Gastroesophageal sphincter (tissue), 4 donors: ENCODE results near the gene TEX48. TPM values are rescaled to one million over a fixed set of nuclear protein-coding genes. Genes with fewer than 3 reads are reported as not detected.

Experiments used
- ATAC-seq: fragments of 150-250 bp; one replicate; pipeline ENCODE4 v1.9.1; 2016; ENCODE audit warnings: mild to moderate bottlenecking, moderate library complexity
- H3K27ac ChIP-seq, 4 donors: fragments of 200-600 bp; sonication (generic) in 3 of 4; 1 replicate in 3 of 4; 2 replicates in 1 of 4; pipeline ENCODE4 v1.5.1; 2016 to 2019
- H3K27me3 ChIP-seq: fragments of 200-600 bp; sonication (generic); one replicate; pipeline ENCODE4 v1.5.1; 2019
- H3K36me3 ChIP-seq, 2 donors: fragments of 200-600 bp; sonication (generic); one replicate each; pipeline ENCODE4 v1.5.1; 2019; ENCODE audit warnings: control low read depth in 1 of 2
- H3K4me1 ChIP-seq, 3 donors: fragments of 200-600 bp; sonication (generic); 1 replicate in 2 of 3; 2 replicates in 1 of 3; pipeline ENCODE4 v1.5.1; 2016 to 2019; ENCODE audit warnings: control low read depth in 2 of 3
- H3K4me3 ChIP-seq, 2 donors: fragments of 200-600 bp; sonication (generic); one replicate each; pipeline ENCODE4 v1.5.1; 2019; ENCODE audit warnings: mild to moderate bottlenecking in 1 of 2, moderate library complexity in 1 of 2
- H3K9me3 ChIP-seq, 3 donors: fragments of 200-600 bp; sonication (generic); one replicate each; pipeline ENCODE4 v1.5.1; 2017 to 2019; ENCODE audit warnings: control low read depth in 2 of 3
- EP300 ChIP-seq: sonication (generic); formaldehyde crosslinking; IDR thresholded peaks from one replicate; pipeline ENCODE4 v1.6.1; 2017; ENCODE audit warnings: antibody characterized with exemption, mild to moderate bottlenecking
- POLR2A ChIP-seq, 2 donors: fragments of 450-650 bp; IDR thresholded peaks; one replicate each; pipeline ENCODE4 v1.6.1; 2017; ENCODE audit warnings: antibody characterized with exemption in 2 of 2, mild to moderate bottlenecking in 2 of 2, moderate library complexity in 1 of 2
- POLR2AphosphoS5 ChIP-seq: sonication (generic); formaldehyde crosslinking; IDR thresholded peaks from one replicate; pipeline ENCODE4 v1.6.1; 2017; ENCODE audit warnings: antibody characterized with exemption
- WGBS, 2 donors: methylation state at CpG; one replicate each; pipeline ENCODE4 v1.1.5; 2018; ENCODE audit warnings: low coverage in 1 of 2; 5-methylcytosine and 5-hydroxymethylcytosine counted together
- total RNA-seq, 4 donors: library from RNA; depleted of rRNA; stranded (reverse); fragments of >200 nt; gene quantifications; one replicate each; pipeline ENCODE4 v1.1.0, GENCODE V29; 2016
- TF ChIP-seq, protein P1 (sequence below), 4 experiments: fragments of 200-600 bp in 2 of 4; fragments of 450-650 bp in 2 of 4; sonication (generic) in 1 of 4; IDR thresholded peaks; one replicate each; pipeline ENCODE4 v1.5.1; 2017 to 2019; ENCODE audit warnings: antibody characterized with exemption in 4 of 4, mild to moderate bottlenecking in 2 of 4, moderate library complexity in 2 of 4

TEX48 gene
- total RNA-seq, 4 donors from 2014 or later, result not detected

DNA sequence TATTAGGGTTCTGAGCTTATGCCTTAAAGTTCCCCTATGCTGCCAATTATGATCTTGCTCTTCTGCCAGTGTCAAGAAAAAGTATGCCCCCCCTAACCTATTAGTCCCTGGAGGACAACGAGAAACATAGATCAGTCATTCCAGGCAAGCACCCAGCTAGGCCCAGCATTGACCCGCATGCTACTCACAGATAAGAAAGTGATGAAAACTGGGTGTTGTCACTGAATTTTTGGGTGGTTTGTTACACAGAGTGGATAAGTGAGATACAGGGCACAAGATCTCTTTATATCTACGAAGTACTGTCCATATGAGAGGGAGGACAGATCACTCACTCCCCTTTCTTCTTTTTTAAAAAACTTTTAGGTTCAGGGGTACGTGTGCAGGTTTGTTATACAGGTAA lies 6.4 kb upstream of the TEX48 start:
- TF ChIP-seq, protein P1, sequence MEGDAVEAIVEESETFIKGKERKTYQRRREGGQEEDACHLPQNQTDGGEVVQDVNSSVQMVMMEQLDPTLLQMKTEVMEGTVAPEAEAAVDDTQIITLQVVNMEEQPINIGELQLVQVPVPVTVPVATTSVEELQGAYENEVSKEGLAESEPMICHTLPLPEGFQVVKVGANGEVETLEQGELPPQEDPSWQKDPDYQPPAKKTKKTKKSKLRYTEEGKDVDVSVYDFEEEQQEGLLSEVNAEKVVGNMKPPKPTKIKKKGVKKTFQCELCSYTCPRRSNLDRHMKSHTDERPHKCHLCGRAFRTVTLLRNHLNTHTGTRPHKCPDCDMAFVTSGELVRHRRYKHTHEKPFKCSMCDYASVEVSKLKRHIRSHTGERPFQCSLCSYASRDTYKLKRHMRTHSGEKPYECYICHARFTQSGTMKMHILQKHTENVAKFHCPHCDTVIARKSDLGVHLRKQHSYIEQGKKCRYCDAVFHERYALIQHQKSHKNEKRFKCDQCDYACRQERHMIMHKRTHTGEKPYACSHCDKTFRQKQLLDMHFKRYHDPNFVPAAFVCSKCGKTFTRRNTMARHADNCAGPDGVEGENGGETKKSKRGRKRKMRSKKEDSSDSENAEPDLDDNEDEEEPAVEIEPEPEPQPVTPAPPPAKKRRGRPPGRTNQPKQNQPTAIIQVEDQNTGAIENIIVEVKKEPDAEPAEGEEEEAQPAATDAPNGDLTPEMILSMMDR (IDR thresholded peaks at IDR 0.05), result no peak
- no peak for TF ChIP-seq POLR2A (IDR thresholded peaks at IDR 0.05)
- TF ChIP-seq POLR2AphosphoS5, result no peak
- no peak for TF ChIP-seq EP300
- H3K4me3 ChIP-seq, result no peak overlapping the region
- no peaks in the 10 kb centered on the region for H3K36me3 ChIP-seq
- ATAC-seq, result no peak
- no peaks in the 10 kb centered on the region for H3K9me3 ChIP-seq
- H3K4me1 ChIP-seq, result no peaks in the 10 kb centered on the region
- H3K27ac ChIP-seq, result no peak overlapping the region
- 90 to 96% methylated on average over 4 of the region's 4 CpGs for WGBS, 2 donors
- H3K27me3 ChIP-seq, result no peaks in the 10 kb centered on the region

DNA sequence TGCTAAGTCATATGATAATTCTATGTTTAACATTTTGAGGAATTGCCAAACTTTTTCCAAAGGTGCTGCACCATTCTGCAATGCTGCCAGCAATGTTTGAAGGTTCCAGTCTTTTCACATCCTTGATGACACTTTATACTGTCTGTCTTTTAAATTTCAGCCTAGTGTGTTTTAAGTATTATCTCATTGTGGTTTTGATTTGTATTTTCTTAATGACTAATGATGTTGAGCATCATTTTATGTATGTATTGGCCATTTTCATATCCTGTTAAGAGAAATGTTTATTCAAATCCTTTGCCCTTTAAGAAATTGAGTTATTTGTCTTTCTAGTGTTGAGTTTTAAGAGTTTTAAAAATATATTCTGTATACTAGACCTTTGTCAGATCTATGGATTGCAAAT lies 5.0 kb upstream of the TEX48 start:
- Histone ChIP-seq H3K4me1 (no peaks in the 10 kb centered on the region), H3K9me3 (no peaks in the 10 kb centered on the region), H3K27me3 (no peaks in the 10 kb centered on the region), H3K27ac (no peak overlapping the region), H3K4me3 (no peak overlapping the region), H3K36me3 (no peaks in the 10 kb centered on the region)
- TF ChIP-seq EP300 (no peak), POLR2A (IDR thresholded peaks at IDR 0.05) (no peak), POLR2AphosphoS5 (no peak)
- TF ChIP-seq, protein P1 (IDR thresholded peaks at IDR 0.05), result no peak
- no peak for ATAC-seq

DNA sequence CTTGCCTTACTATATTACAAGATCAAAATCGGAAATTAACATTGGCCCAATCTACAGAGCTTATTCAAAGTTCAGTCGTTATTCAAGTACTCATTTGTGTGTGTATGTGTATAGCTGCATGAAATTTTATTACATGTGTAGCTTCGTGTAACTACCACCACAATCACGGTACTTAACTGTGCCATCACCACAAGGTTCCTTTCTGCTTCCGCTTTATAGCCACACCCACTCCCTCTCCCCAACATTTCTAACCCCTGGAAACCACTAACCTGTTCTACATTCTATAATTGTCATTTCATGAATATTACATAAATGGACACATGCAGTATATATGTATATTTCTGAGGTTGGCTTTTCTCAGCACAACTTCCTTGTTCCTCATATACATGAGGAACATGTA lies 4.0 kb upstream of the TEX48 start:
- no peak for ATAC-seq
- no peak for TF ChIP-seq POLR2A (IDR thresholded peaks at IDR 0.05)
- TF ChIP-seq, protein P1 (IDR thresholded peaks at IDR 0.05), result no peak
- TF ChIP-seq POLR2AphosphoS5, result no peak
- TF ChIP-seq EP300, result no peak
- H3K4me3 ChIP-seq, result no peak overlapping the region
- H3K36me3 ChIP-seq, result no peaks in the 10 kb centered on the region
- H3K27ac ChIP-seq, result no peak overlapping the region
- H3K9me3 ChIP-seq, result no peaks in the 10 kb centered on the region
- no peaks in the 10 kb centered on the region for H3K4me1 ChIP-seq
- 81 to 88% methylated on average over 1 to 5 of the region's 5 CpGs for WGBS, 2 donors
- no peaks in the 10 kb centered on the region for H3K27me3 ChIP-seq

DNA sequence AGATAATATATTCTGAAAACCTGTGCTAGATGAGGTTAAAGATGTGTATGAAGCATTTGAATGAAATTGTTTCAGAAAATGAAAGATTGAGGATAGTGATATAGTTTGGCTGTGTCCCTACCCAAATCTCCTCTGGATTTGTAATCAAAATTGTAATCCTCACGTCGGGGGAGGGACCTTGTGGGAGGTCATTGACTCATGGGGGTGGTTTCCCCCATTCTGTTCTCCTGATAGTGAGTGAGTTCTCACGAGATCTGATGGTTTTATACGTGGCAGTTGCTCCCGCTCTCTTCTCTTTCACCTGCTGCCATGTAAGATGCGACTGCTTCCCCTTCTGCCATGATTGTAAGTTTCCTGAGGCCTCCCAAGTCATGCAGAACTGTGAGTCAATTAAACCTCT lies 2.0 kb upstream of the TEX48 start:
- Histone ChIP-seq H3K27ac (no peak overlapping the region), H3K4me1 (no peaks in the 10 kb centered on the region), H3K36me3 (no peaks in the 10 kb centered on the region), H3K27me3 (no peaks in the 10 kb centered on the region), H3K9me3 (no peaks in the 10 kb centered on the region), H3K4me3 (no peak overlapping the region)
- no peak for ATAC-seq
- 72 to 88% methylated on average over 4 to 6 of the region's 6 CpGs for WGBS, 2 donors
- TF ChIP-seq EP300, result no peak
- TF ChIP-seq POLR2AphosphoS5, result no peak
- no peak for TF ChIP-seq POLR2A (IDR thresholded peaks at IDR 0.05)
- TF ChIP-seq, protein P1 (IDR thresholded peaks at IDR 0.05), result no peak

DNA sequence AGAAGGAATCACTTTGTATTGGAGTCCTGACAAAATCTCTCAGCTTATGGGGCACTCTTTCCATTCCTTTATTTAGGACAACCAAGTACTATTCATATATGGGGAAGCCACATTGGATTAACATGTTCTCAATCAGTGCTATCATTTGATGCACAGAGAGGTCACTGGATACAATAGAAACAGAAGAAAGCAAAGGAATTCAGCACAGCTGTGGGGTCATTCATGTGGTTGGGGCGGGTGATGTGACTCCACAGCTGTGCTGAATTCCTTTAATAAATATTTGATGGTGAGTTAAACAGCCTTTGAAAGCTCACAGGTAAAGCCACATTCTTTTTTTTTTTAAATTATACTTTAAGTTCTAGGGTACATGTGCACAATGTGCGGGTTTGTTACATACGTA lies 854 bp upstream of the TEX48 start:
- H3K27me3 ChIP-seq, result no peaks in the 10 kb centered on the region
- H3K4me1 ChIP-seq, result no peaks in the 10 kb centered on the region
- no peaks in the 10 kb centered on the region for H3K36me3 ChIP-seq
- TF ChIP-seq EP300 (no peak), POLR2AphosphoS5 (no peak), POLR2A (IDR thresholded peaks at IDR 0.05) (no peak)
- TF ChIP-seq, protein P1 (IDR thresholded peaks at IDR 0.05), result no peak
- no peak for ATAC-seq
- H3K9me3 ChIP-seq, result no peaks in the 10 kb centered on the region
- no peak overlapping the region for H3K4me3 ChIP-seq
- no peak overlapping the region for H3K27ac ChIP-seq
- WGBS, 2 donors, result 78 to 93% methylated on average over 2 to 3 of the region's 3 CpGs
